ENCODE data around the gene TBC1D4.

TBC1D4 gene

DNA sequence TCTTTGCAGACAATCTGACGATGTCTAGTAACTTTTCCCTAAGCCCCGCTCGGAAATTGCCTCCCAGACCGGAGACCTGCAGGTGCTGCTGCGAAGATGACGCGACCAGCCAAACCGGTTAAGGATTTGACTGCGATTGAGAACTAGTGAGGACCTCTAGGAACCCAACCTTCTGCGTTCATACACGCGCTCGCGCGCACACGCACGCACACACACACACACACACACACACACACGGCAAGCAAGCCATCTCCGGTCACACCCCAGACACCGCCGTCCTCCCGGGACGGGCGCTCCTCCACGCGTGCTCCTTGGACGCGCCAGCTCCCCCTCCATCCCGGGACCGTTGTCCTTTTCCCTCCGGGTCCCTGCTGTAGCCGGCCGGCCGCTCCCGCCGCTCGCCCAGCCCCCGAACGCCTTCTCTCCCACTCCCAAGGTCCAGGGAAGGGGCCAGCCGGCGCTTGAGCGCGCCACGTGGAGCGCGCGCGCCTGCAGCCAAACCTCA is 1.2 kb downstream of the TBC1D4 start:
- CTCF ChIA-PET, result no interaction called here
- TF ChIP-seq TARDBP (IDR thresholded peaks at IDR 0.05) (peak; percentile 90; the same call in 1 of the 2 replicates), CTBP1 (IDR thresholded peaks at IDR 0.05; ENCODE audit: borderline replicate concordance) (peak; percentile 95), ZNF384 (IDR thresholded peaks at IDR 0.05) (no peak), LEF1 (IDR thresholded peaks at IDR 0.05; ENCODE audit: borderline replicate concordance) (no peak)
- DNase-seq (ENCODE audit: extremely low spot score), result peak; percentile 79
- POLR2A ChIA-PET, result interaction anchor here (0.8 to 1.2 kb wide), 2 partner anchors 54 to 107 kb away, joined by 3 read pairs; no protein-coding TSS in a partner anchor

- DNase-seq (ENCODE audit: extremely low spot score), result no peak
- POLR2A ChIA-PET, result interaction anchor here (0.8 to 1.2 kb wide), 3 partner anchors 10 to 106 kb away, joined by 3 read pairs; no protein-coding TSS in a partner anchor
- CTCF ChIA-PET, result interaction anchor here (2.4 kb wide), 1 partner anchor 11 kb away, joined by 12 read pairs; no protein-coding TSS in a partner anchor
- TF ChIP-seq SP1 (IDR thresholded peaks at IDR 0.05), result no peak
- no peak for TF ChIP-seq PKNOX1 (IDR thresholded peaks at IDR 0.05)
- no peak for TF ChIP-seq ARNT (IDR thresholded peaks at IDR 0.05)
- TF ChIP-seq CTBP1 (IDR thresholded peaks at IDR 0.05; ENCODE audit: borderline replicate concordance), result no peak
- TF ChIP-seq BHLHE40 (IDR thresholded peaks at IDR 0.05; ENCODE audit: borderline replicate concordance), result no peak
- TF ChIP-seq TARDBP (IDR thresholded peaks at IDR 0.05), result no peak
- TF ChIP-seq ELF4 (IDR thresholded peaks at IDR 0.05), result no peak
- no peak for TF ChIP-seq NFRKB (IDR thresholded peaks at IDR 0.05)
- no peak for TF ChIP-seq LEF1 (IDR thresholded peaks at IDR 0.05; ENCODE audit: borderline replicate concordance)
- TF ChIP-seq FOXM1 (IDR thresholded peaks at IDR 0.05; ENCODE audit: borderline replicate concordance), result no peak
- no peak for TF ChIP-seq HDGF (IDR thresholded peaks at IDR 0.05; ENCODE audit: borderline replicate concordance)
- TF ChIP-seq ZNF384 (IDR thresholded peaks at IDR 0.05), result no peak
- TF ChIP-seq FOXA1 (IDR thresholded peaks at IDR 0.05), result no peak
- no peak for TF ChIP-seq FOXK2 (IDR thresholded peaks at IDR 0.05)
- TF ChIP-seq SUZ12 (IDR thresholded peaks at IDR 0.05), result no peak
- TF ChIP-seq L3MBTL2 (conservative IDR thresholded peaks at IDR 0.05), result no peak
Measured at GRCh38 chr13:75479102-75479740, 2.7 kb downstream of the TBC1D4 start.

DNA sequence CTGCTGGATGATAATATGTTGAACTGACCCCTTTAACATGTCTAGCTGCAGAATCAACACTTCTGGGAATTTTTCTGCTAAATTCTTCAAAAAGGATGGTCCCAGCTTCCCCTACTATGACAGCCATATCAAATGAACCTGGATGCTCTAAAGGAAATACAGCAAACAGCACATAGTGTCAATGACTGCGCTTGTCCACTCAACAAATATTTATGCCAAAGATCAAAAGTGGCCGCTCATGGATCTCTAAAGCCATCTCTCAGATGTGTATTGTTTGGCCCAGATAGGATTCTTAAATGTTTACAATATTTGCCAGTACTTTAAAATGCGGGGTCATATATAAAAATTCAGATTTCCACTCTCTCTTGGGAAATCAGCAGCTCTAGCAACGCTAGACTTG is 3.3 kb downstream of the TBC1D4 start:
- ChIA-PET POLR2A (interaction anchor here (1.2 kb wide), 1 partner anchor 9 kb away, joined by 3 read pairs; no protein-coding TSS in a partner anchor), CTCF (interaction anchor here (2.4 kb wide), 1 partner anchor 10 kb away, joined by 12 read pairs; no protein-coding TSS in a partner anchor)
- DNase-seq (ENCODE audit: extremely low spot score), result no peak
- TF ChIP-seq FOXA1 (IDR thresholded peaks at IDR 0.05) (no peak), ARNT (IDR thresholded peaks at IDR 0.05) (no peak), SUZ12 (IDR thresholded peaks at IDR 0.05) (no peak), PKNOX1 (IDR thresholded peaks at IDR 0.05) (no peak), FOXM1 (IDR thresholded peaks at IDR 0.05; ENCODE audit: borderline replicate concordance) (no peak), L3MBTL2 (conservative IDR thresholded peaks at IDR 0.05) (no peak), CTBP1 (IDR thresholded peaks at IDR 0.05; ENCODE audit: borderline replicate concordance) (no peak), LEF1 (IDR thresholded peaks at IDR 0.05; ENCODE audit: borderline replicate concordance) (no peak), FOXK2 (IDR thresholded peaks at IDR 0.05) (no peak)

- POLR2A ChIA-PET, result interaction anchor here (0.6 kb wide), 1 partner anchor 1157 kb away, joined by 3 read pairs; no protein-coding TSS in a partner anchor
- CTCF ChIA-PET, result interaction anchor here (0.6 to 1.2 kb wide), 5 partner anchors 7 to 74 kb away, joined by 3 to 6 read pairs (median 4); partner anchors contain the start of gene TBC1D4
- TF ChIP-seq ELF4 (IDR thresholded peaks at IDR 0.05) (no peak), TARDBP (IDR thresholded peaks at IDR 0.05) (no peak), ZNF384 (IDR thresholded peaks at IDR 0.05) (no peak), BHLHE40 (IDR thresholded peaks at IDR 0.05; ENCODE audit: borderline replicate concordance) (no peak), SUZ12 (IDR thresholded peaks at IDR 0.05) (no peak), FOXK2 (IDR thresholded peaks at IDR 0.05) (no peak), SP1 (IDR thresholded peaks at IDR 0.05) (no peak), FOXM1 (IDR thresholded peaks at IDR 0.05; ENCODE audit: borderline replicate concordance) (no peak)
- DNase-seq (ENCODE audit: extremely low spot score), result no peak
Measured at GRCh38 chr13:75474956-75475355, 7.0 kb downstream of the TBC1D4 start.

- ChIA-PET CTCF (interaction anchor here (1.0 kb wide), 1 partner anchor 60 kb away, joined by 3 read pairs; no protein-coding TSS in a partner anchor), POLR2A (no interaction called here)
- DNase-seq (ENCODE audit: extremely low spot score), result no peak
- TF ChIP-seq FOXA1 (IDR thresholded peaks at IDR 0.05), result no peak
- TF ChIP-seq TARDBP (IDR thresholded peaks at IDR 0.05), result no peak
- TF ChIP-seq BHLHE40 (IDR thresholded peaks at IDR 0.05; ENCODE audit: borderline replicate concordance), result no peak
- no peak for TF ChIP-seq ELF4 (IDR thresholded peaks at IDR 0.05)
- no peak for TF ChIP-seq ARNT (IDR thresholded peaks at IDR 0.05)
- TF ChIP-seq FOXM1 (IDR thresholded peaks at IDR 0.05; ENCODE audit: borderline replicate concordance), result no peak
- no peak for TF ChIP-seq SUZ12 (IDR thresholded peaks at IDR 0.05)
- TF ChIP-seq FOXK2 (IDR thresholded peaks at IDR 0.05), result no peak
- no peak for TF ChIP-seq SP1 (IDR thresholded peaks at IDR 0.05)
- no peak for TF ChIP-seq PKNOX1 (IDR thresholded peaks at IDR 0.05)
- TF ChIP-seq ZNF384 (IDR thresholded peaks at IDR 0.05), result no peak
- TF ChIP-seq L3MBTL2 (conservative IDR thresholded peaks at IDR 0.05), result no peak
Measured at GRCh38 chr13:75473468-75473867, 8.5 kb downstream of the TBC1D4 start.

DNA sequence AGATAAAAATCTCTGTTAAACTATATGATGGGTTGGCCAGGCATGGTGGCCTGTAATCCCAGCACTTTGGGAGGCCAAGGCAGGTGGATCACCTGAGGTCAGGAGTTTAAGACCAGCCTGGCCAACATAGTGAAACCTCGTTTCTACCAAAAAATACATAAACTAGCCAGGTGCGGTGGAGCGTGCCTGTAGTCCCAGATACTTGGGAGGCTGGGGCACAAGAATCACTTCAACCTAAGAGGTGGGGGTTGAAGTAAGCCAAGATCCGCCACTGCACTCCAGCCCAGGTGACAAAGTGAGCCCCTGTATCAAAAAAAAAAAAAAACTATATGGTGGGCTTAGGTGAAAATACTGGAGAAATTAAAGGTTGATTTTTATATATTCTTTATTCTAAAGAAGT is 11.3 kb downstream of the TBC1D4 start:
- POLR2A ChIA-PET, result no interaction called here
- no peak for TF ChIP-seq FOXK2 (IDR thresholded peaks at IDR 0.05)
- TF ChIP-seq ELF4 (IDR thresholded peaks at IDR 0.05), result no peak
- no peak for TF ChIP-seq TARDBP (IDR thresholded peaks at IDR 0.05)
- TF ChIP-seq NFRKB (IDR thresholded peaks at IDR 0.05), result no peak
- no peak for TF ChIP-seq L3MBTL2 (conservative IDR thresholded peaks at IDR 0.05)
- TF ChIP-seq CTBP1 (IDR thresholded peaks at IDR 0.05; ENCODE audit: borderline replicate concordance), result no peak
- no peak for TF ChIP-seq HDGF (IDR thresholded peaks at IDR 0.05; ENCODE audit: borderline replicate concordance)
- no peak for TF ChIP-seq LEF1 (IDR thresholded peaks at IDR 0.05; ENCODE audit: borderline replicate concordance)
- TF ChIP-seq SUZ12 (IDR thresholded peaks at IDR 0.05), result no peak
- no peak for TF ChIP-seq ZNF384 (IDR thresholded peaks at IDR 0.05)
- CTCF ChIA-PET, result interaction anchor here (0.7 to 3.9 kb wide), 2 partner anchors 11 to 24 kb away, joined by 3 to 24 read pairs; partner anchors contain the start of gene TBC1D4

More for the DNA sequence above, 11.3 kb downstream of the TBC1D4 start:
- DNase-seq (ENCODE audit: extremely low spot score), result no peak

Measured in HEK293T (cell line).